HEK293 (cell line): ENCODE measurements around the gene RGS7.

ENCODE experiments used
- CTCF ChIA-PET: fragments of 350-600 bp; formaldehyde crosslinking; extraction: SDS; loops from one replicate; lab custom pipeline; 2021; ENCODE audit warnings: antibody characterized with exemption; lab: Yijun Ruan, JAX
- POLR2A ChIA-PET: fragments of 300-600 bp; formaldehyde crosslinking; extraction: SDS; loops from one replicate; lab custom pipeline; 2020; ENCODE audit warnings: antibody characterized with exemption, inconsistent platforms; lab: Yijun Ruan, JAX
- H3K27ac ChIP-seq: fragments of 200-500 bp; sonication (Bioruptor generic); 2 replicates; pipeline ENCODE4 v1.5.1; 2014; ENCODE audit warnings: low read depth, low read length, control low read depth, inconsistent platforms; ENCODE audit errors: extremely low read depth
- H3K36me3 ChIP-seq, 2 experiments: fragments of 200-500 bp in 1 of 2; sonication (Bioruptor generic) in 1 of 2; 1 replicate in 1 of 2; 2 replicates in 1 of 2; pipeline ENCODE4 v1.5.1; 2014 to 2017; ENCODE audit warnings: inconsistent platforms in 2 of 2, low read length in 2 of 2; ENCODE audit not compliant: control insufficient read depth in 2 of 2, insufficient read depth in 1 of 2
- H3K4me1 ChIP-seq: fragments of 200-500 bp; sonication (Bioruptor generic); 2 replicates; pipeline ENCODE4 v1.5.1; 2014; ENCODE audit warnings: mild to moderate bottlenecking, low read length, inconsistent platforms; ENCODE audit not compliant: control insufficient read depth, insufficient read depth
- H3K4me3 ChIP-seq: 2 replicates; pipeline ENCODE4 v1.5.1; 2011; ENCODE audit warnings: low read depth, mild to moderate bottlenecking, control low read depth, low read length, moderate library complexity
- H3K9me3 ChIP-seq: fragments of 200-500 bp; sonication (Bioruptor generic); 2 replicates; pipeline ENCODE4 v1.5.1; 2014; ENCODE audit warnings: low read depth, low read length, inconsistent platforms; ENCODE audit not compliant: control insufficient read depth, insufficient read depth
- BCL11A ChIP-seq: fragments of 450-650 bp; formaldehyde crosslinking; IDR thresholded peaks from 2 replicates; pipeline ENCODE4 v1.5.1; 2016; ENCODE audit warnings: low read depth, missing biosample characterization, missing genetic modification characterization
- GLI2 ChIP-seq: fragments of 450-650 bp; formaldehyde crosslinking; IDR thresholded peaks from 2 replicates; pipeline ENCODE4; 2017; ENCODE audit warnings: missing biosample characterization, missing genetic modification characterization, low read depth, borderline replicate concordance
- KLF17 ChIP-seq: fragments of 450-650 bp; formaldehyde crosslinking; IDR thresholded peaks from 2 replicates; pipeline ENCODE4 v1.5.1; 2016; ENCODE audit warnings: missing biosample characterization, missing genetic modification characterization
- OSR2 ChIP-seq: fragments of 450-650 bp; formaldehyde crosslinking; IDR thresholded peaks from 2 replicates; pipeline ENCODE4 v1.5.1; 2016; ENCODE audit warnings: missing biosample characterization, missing genetic modification characterization
- PRDM2 ChIP-seq: fragments of 450-650 bp; formaldehyde crosslinking; IDR thresholded peaks from 2 replicates; pipeline ENCODE4 v1.5.1; 2016; ENCODE audit warnings: missing biosample characterization, missing genetic modification characterization, borderline replicate concordance
- WT1 ChIP-seq: fragments of 450-650 bp; formaldehyde crosslinking; IDR thresholded peaks from 2 replicates; pipeline ENCODE4 v1.5.1; 2016; ENCODE audit warnings: missing biosample characterization, missing genetic modification characterization
- ZNF112 ChIP-seq: fragments of 450-650 bp; formaldehyde crosslinking; IDR thresholded peaks from 2 replicates; pipeline ENCODE4 v1.5.0; 2017; ENCODE audit warnings: missing biosample characterization, missing genetic modification characterization
- ZNF133 ChIP-seq: fragments of 450-650 bp; formaldehyde crosslinking; IDR thresholded peaks from 2 replicates; pipeline ENCODE4 v1.5.1; 2016; ENCODE audit warnings: missing biosample characterization, missing genetic modification characterization
- ZNF155 ChIP-seq: fragments of 450-650 bp; formaldehyde crosslinking; IDR thresholded peaks from 2 replicates; pipeline ENCODE4 v1.5.1; 2016; ENCODE audit warnings: missing biosample characterization, missing genetic modification characterization
- ZNF184 ChIP-seq: fragments of 450-650 bp; IDR thresholded peaks from 2 replicates; pipeline ENCODE4 v1.5.1; 2018; ENCODE audit warnings: missing biosample characterization, mild to moderate bottlenecking, missing genetic modification characterization
- ZNF280C ChIP-seq: fragments of 450-650 bp; formaldehyde crosslinking; IDR thresholded peaks from 2 replicates; pipeline ENCODE4 v1.5.1; 2016; ENCODE audit warnings: missing biosample characterization, missing genetic modification characterization
- ZNF398 ChIP-seq: fragments of 450-650 bp; formaldehyde crosslinking; IDR thresholded peaks from 2 replicates; pipeline ENCODE4 v1.5.1; 2017; ENCODE audit warnings: missing biosample characterization, missing genetic modification characterization
- ZNF404 ChIP-seq: fragments of 450-650 bp; formaldehyde crosslinking; IDR thresholded peaks from 2 replicates; pipeline ENCODE4 v1.5.1; 2017; ENCODE audit warnings: missing biosample characterization, missing genetic modification characterization
- ZNF473 ChIP-seq: fragments of 450-650 bp; formaldehyde crosslinking; IDR thresholded peaks from 2 replicates; pipeline ENCODE4 v1.5.1; 2017; ENCODE audit warnings: missing biosample characterization, missing genetic modification characterization
- ZNF488 ChIP-seq: fragments of 450-650 bp; formaldehyde crosslinking; IDR thresholded peaks from 2 replicates; pipeline ENCODE4 v1.5.1; 2016; ENCODE audit warnings: missing biosample characterization, missing genetic modification characterization
- ZNF521 ChIP-seq: fragments of 450-650 bp; formaldehyde crosslinking; IDR thresholded peaks from 2 replicates; pipeline ENCODE4 v1.5.1; 2017; ENCODE audit warnings: missing biosample characterization, mild to moderate bottlenecking, missing genetic modification characterization
- ZNF664 ChIP-seq: fragments of 450-650 bp; formaldehyde crosslinking; IDR thresholded peaks from 2 replicates; pipeline ENCODE4 v1.5.1; 2016; ENCODE audit warnings: missing biosample characterization, missing genetic modification characterization
- ZSCAN23 ChIP-seq: fragments of 450-650 bp; formaldehyde crosslinking; IDR thresholded peaks from 2 replicates; pipeline ENCODE4 v1.5.1; 2016; ENCODE audit warnings: missing biosample characterization, missing genetic modification characterization

The RGS7 gene

GRCh38 chr1:241208910-241209379, 148.1 kb downstream of the RGS7 start (continued):
- TF ChIP-seq ZNF521 (tag by site-specific recombination) (no peak), ZNF280C (tag by site-specific recombination) (no peak), OSR2 (no peak), ZNF398 (tag by site-specific recombination) (no peak), ZSCAN23 (no peak), ZNF664 (tag by site-specific recombination) (no peak), WT1 (no peak), ZNF184 (tag by site-specific recombination) (no peak), ZNF488 (tag by site-specific recombination) (no peak), KLF17 (tag by site-specific recombination) (no peak)

- Histone ChIP-seq H3K36me3 (no peaks in the 10 kb centered on the region), H3K27ac (no peak overlapping the region), H3K4me1 (no peaks in the 10 kb centered on the region), H3K4me3 (no peak overlapping the region), H3K9me3 (no peaks in the 10 kb centered on the region)
- TF ChIP-seq ZNF133 (tag by site-specific recombination) (no peak), ZNF155 (tag by site-specific recombination) (no peak), ZNF112 (no peak), ZNF473 (tag by site-specific recombination) (no peak), WT1 (no peak), PRDM2 (no peak), GLI2 (tag by site-specific recombination) (no peak), ZNF404 (tag by site-specific recombination) (no peak), BCL11A (no peak)
- ChIA-PET POLR2A (no interaction called here), CTCF (interaction anchor here (0.6 kb wide), 1 partner anchor 47 kb away, joined by 3 read pairs; no protein-coding TSS in a partner anchor)
Observed at GRCh38 chr1:241203817-241204216, 153.2 kb downstream of the RGS7 start.
